SU-DHL-6 (cell line): Measurements from ENCODE around the gene KDM3B.

Experiments
- H2AFZ ChIP-seq: fragments of 200-600 bp; sonication (generic); 2 replicates; pipeline ENCODE4 v1.6.1; 2014; ENCODE audit warnings: low read depth, mild to moderate bottlenecking, moderate library complexity, mixed read lengths, antibody characterized with exemption, low read length; ENCODE audit not compliant: severe bottlenecking
- H3F3A ChIP-seq: fragments of 200-600 bp; shearing (Covaris generic); 2 replicates; pipeline ENCODE4 v1.6.0; 2016; ENCODE audit warnings: antibody characterized with exemption, mild to moderate bottlenecking; ENCODE audit not compliant: insufficient read depth
- H3K27ac ChIP-seq: fragments of 200-600 bp; sonication (generic); 2 replicates; pipeline ENCODE4 v1.5.1; 2016; ENCODE audit warnings: low read depth, mild to moderate bottlenecking, low read length, moderate library complexity, mixed read lengths
- H3K27me3 ChIP-seq: fragments of 200-600 bp; sonication (generic), shearing (Covaris generic); 2 replicates; pipeline ENCODE4 v1.6.0; 2014; ENCODE audit warnings: mild to moderate bottlenecking, low read length
- H3K36me3 ChIP-seq: fragments of 200-600 bp; sonication (generic); 2 replicates; pipeline ENCODE4 v1.6.1; 2014; ENCODE audit warnings: mild to moderate bottlenecking, low read length, mixed read lengths
- H3K4me2 ChIP-seq: fragments of 300-600, 200-600 bp; shearing (Covaris generic), sonication (generic); 2 replicates; pipeline ENCODE4 v1.6.0; 2014; ENCODE audit warnings: low read length, low read depth, mild to moderate bottlenecking; ENCODE audit not compliant: poor library complexity, severe bottlenecking
- H3K4me3 ChIP-seq: fragments of 200-600 bp; sonication (generic); 2 replicates; pipeline ENCODE4 v1.5.1; 2014; ENCODE audit warnings: antibody characterized with exemption, low read length, mild to moderate bottlenecking, mixed read lengths; ENCODE audit not compliant: insufficient read depth, poor library complexity, severe bottlenecking
- H3K79me2 ChIP-seq: fragments of 200-600 bp; sonication (generic); 2 replicates; pipeline ENCODE4 v1.6.1; 2014; ENCODE audit warnings: mild to moderate bottlenecking, low read length, moderate library complexity; ENCODE audit not compliant: insufficient read depth
- H3K9ac ChIP-seq: fragments of 200-600 bp; sonication (generic); 2 replicates; pipeline ENCODE4 v1.7.0; 2014; ENCODE audit warnings: mild to moderate bottlenecking, low read length
- H3K9me2 ChIP-seq: fragments of 200-600 bp; sonication (generic); replicated peaks from 2 replicates; pipeline ENCODE4 v1.6.1; 2014; ENCODE audit warnings: low read length; ENCODE audit not compliant: insufficient read depth
- H3K9me3 ChIP-seq: fragments of 200-600 bp; sonication (generic); 2 replicates; pipeline ENCODE4 v1.6.1; 2014; ENCODE audit warnings: low read length, mixed read lengths; ENCODE audit not compliant: insufficient read depth
- H4K20me1 ChIP-seq: fragments of 200-600 bp; sonication (generic); 2 replicates; pipeline ENCODE4 v1.6.1; 2014; ENCODE audit warnings: low read depth, mild to moderate bottlenecking, antibody characterized with exemption, low read length, moderate library complexity, mixed read lengths
- EZH2phosphoT487 ChIP-seq: fragments of 200-600 bp; sonication (generic), shearing (Covaris generic); conservative IDR thresholded peaks from 2 replicates; pipeline ENCODE4 v1.6.1; 2018; ENCODE audit warnings: mild to moderate bottlenecking, antibody characterized with exemption, low read length, moderate library complexity, mixed read lengths
- TF ChIP-seq, protein P1 (sequence below): fragments of 200-600 bp; sonication (generic); IDR thresholded peaks from one replicate; pipeline ENCODE4 v1.5.1; 2017; ENCODE audit warnings: antibody characterized with exemption, mild to moderate bottlenecking, low read length, moderate library complexity; ENCODE audit not compliant: insufficient read depth, poor library complexity, severe bottlenecking

KDM3B gene

DNA sequence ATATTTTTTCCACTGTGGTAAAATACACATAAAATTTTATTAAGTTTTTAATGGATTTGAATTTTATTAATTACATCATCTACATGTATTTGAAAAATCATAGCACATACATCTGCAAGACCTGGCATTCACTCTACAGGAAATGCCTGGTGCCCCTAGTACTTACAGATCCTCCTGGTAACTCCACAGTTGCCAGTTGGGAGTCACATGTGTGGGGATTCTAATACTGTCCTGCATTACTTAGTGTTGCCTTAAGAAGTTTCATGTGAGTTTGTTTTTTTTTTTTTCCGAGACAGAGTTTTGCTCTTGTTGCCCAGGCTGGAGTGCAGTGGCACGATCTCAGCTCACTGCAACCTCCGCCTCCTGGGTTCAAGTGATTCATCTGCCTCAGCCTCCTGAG lies 18.1 kb downstream of the KDM3B start:
- Histone ChIP-seq H3K36me3 (no peaks in the 10 kb centered on the region; the same call in 1 of the 2 replicates), H3K27me3 (no peaks in the 10 kb centered on the region), H3K4me3 (no peak overlapping the region), H3K27ac (no peak overlapping the region), H3K4me2 (no peak overlapping the region), H3F3A (no peaks in the 10 kb centered on the region), H3K9me2 (no peaks in the 10 kb centered on the region), H4K20me1 (peaks cover 19% of the 10 kb centered on the region), H3K79me2 (peaks cover 75% of the 10 kb centered on the region), H3K9ac (no peak overlapping the region), H2AFZ (no peak overlapping the region), H3K9me3 (no peaks in the 10 kb centered on the region)
- no peak for TF ChIP-seq EZH2phosphoT487
- TF ChIP-seq, protein P1, sequence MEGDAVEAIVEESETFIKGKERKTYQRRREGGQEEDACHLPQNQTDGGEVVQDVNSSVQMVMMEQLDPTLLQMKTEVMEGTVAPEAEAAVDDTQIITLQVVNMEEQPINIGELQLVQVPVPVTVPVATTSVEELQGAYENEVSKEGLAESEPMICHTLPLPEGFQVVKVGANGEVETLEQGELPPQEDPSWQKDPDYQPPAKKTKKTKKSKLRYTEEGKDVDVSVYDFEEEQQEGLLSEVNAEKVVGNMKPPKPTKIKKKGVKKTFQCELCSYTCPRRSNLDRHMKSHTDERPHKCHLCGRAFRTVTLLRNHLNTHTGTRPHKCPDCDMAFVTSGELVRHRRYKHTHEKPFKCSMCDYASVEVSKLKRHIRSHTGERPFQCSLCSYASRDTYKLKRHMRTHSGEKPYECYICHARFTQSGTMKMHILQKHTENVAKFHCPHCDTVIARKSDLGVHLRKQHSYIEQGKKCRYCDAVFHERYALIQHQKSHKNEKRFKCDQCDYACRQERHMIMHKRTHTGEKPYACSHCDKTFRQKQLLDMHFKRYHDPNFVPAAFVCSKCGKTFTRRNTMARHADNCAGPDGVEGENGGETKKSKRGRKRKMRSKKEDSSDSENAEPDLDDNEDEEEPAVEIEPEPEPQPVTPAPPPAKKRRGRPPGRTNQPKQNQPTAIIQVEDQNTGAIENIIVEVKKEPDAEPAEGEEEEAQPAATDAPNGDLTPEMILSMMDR, result no peak

GRCh38 chr5:138371454-138371853 lies 19.0 kb downstream of the KDM3B start:
- no peaks in the 10 kb centered on the region; the same call in 1 of the 2 replicates for H3K36me3 ChIP-seq
- no peak for TF ChIP-seq EZH2phosphoT487
- TF ChIP-seq, protein P1, result no peak
- no peak overlapping the region for H3K4me3 ChIP-seq
- H3K27ac ChIP-seq, result no peak overlapping the region
- no peaks in the 10 kb centered on the region for H3K9me3 ChIP-seq
- H3K9me2 ChIP-seq, result no peaks in the 10 kb centered on the region
- no peak overlapping the region for H3K4me2 ChIP-seq
- peaks cover 66% of the 10 kb centered on the region for H3K79me2 ChIP-seq
- H3F3A ChIP-seq, result no peaks in the 10 kb centered on the region
- no peak overlapping the region for H2AFZ ChIP-seq
- no peak overlapping the region for H3K9ac ChIP-seq
- H3K27me3 ChIP-seq, result no peaks in the 10 kb centered on the region
- peaks cover 16% of the 10 kb centered on the region for H4K20me1 ChIP-seq

DNA sequence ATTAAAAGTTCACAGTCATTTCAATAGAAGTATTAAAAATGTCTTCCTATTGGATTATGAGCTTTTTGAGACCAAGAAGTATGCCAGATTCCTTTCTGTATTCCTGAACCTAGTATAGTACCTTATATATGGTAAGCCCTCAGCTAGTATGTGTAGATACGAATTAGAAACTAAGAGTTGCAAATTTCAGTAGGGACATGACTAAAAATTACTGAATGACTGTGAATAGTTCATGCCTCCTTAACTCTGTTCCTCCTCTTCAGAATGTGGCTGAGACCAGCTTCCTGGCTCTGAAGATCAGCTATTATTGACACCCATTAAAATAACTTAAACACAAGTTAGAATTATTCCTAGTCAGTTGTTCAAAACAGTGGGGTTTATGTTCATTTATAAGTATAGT lies 19.7 kb downstream of the KDM3B start:
- no peaks in the 10 kb centered on the region for H3K9me2 ChIP-seq
- H3F3A ChIP-seq, result no peaks in the 10 kb centered on the region
- no peaks in the 10 kb centered on the region for H3K9me3 ChIP-seq
- H3K4me2 ChIP-seq, result no peak overlapping the region
- H3K79me2 ChIP-seq, result peaks cover 58% of the 10 kb centered on the region
- no peak overlapping the region for H3K9ac ChIP-seq
- no peaks in the 10 kb centered on the region; the same call in 1 of the 2 replicates for H3K36me3 ChIP-seq
- no peaks in the 10 kb centered on the region for H3K27me3 ChIP-seq
- no peak overlapping the region for H3K27ac ChIP-seq
- peaks cover 8% of the 10 kb centered on the region; the same call in 1 of the 2 replicates for H4K20me1 ChIP-seq
- TF ChIP-seq EZH2phosphoT487, result no peak
- TF ChIP-seq, protein P1, result no peak
- no peak overlapping the region for H3K4me3 ChIP-seq
- H2AFZ ChIP-seq, result no peak overlapping the region
